Measurements from ENCODE around the gene ZNF496.
"Not testable (repeated sequence)": the region's sequence is repeated elsewhere in the genome, so short reads cannot be mapped to it uniquely, and the experiment has no call there.

The ZNF496 gene

GRCh38 chr1:247368490-247369145, 37.0 kb upstream of the ZNF496 start:
- H3K4me1 ChIP-seq = peaks cover 22% of the 10 kb centered on the region
- H4K20me1 ChIP-seq = no peaks in the 10 kb centered on the region
- H3K27me3 ChIP-seq = no peaks in the 10 kb centered on the region
- H3K4me3 ChIP-seq = no peak overlapping the region
- H3K27ac ChIP-seq = no peak overlapping the region
- no peaks in the 10 kb centered on the region for H3K36me3 ChIP-seq
- H3K9ac ChIP-seq = no peak overlapping the region
- H3K4me2 ChIP-seq = peak overlapping the region; percentile 34
- peaks cover 39% of the 10 kb centered on the region for H3K9me3 ChIP-seq
- no peak for TF ChIP-seq Cebpa-rat (IDR thresholded peaks at IDR 0.05)

GRCh38 chr1:247367786-247368422, 36.2 kb upstream of the ZNF496 start:
- Histone ChIP-seq H3K36me3 (no peaks in the 10 kb centered on the region), H3K9me3 (peaks cover 42% of the 10 kb centered on the region), H3K4me1 (peaks cover 20% of the 10 kb centered on the region), H3K9ac (no peak overlapping the region), H3K4me2 (peak overlapping the region; percentile 34), H4K20me1 (no peaks in the 10 kb centered on the region), H3K27ac (no peak overlapping the region), H3K27me3 (no peaks in the 10 kb centered on the region), H3K4me3 (no peak overlapping the region; the same call in 1 of the 2 replicates)
- no peak for TF ChIP-seq Cebpa-rat (IDR thresholded peaks at IDR 0.05)

GRCh38 chr1:247366926-247367645, 35.4 kb upstream of the ZNF496 start:
- H3K4me2 ChIP-seq = 0 out of 2 replicates have a peak overlapping the region, but pooled peaks have one; percentile 15
- no peaks in the 10 kb centered on the region for H3K27me3 ChIP-seq
- H4K20me1 ChIP-seq = no peaks in the 10 kb centered on the region
- no peak overlapping the region for H3K27ac ChIP-seq
- H3K4me3 ChIP-seq = no peak overlapping the region; the same call in 1 of the 2 replicates
- H3K9me3 ChIP-seq = peaks cover 42% of the 10 kb centered on the region
- TF ChIP-seq Cebpa-rat (IDR thresholded peaks at IDR 0.05) = no peak
- no peaks in the 10 kb centered on the region for H3K36me3 ChIP-seq
- H3K4me1 ChIP-seq = peaks cover 18% of the 10 kb centered on the region
- no peak overlapping the region for H3K9ac ChIP-seq

GRCh38 chr1:247366345-247366744, 34.7 kb upstream of the ZNF496 start:
- H3K36me3 ChIP-seq, H3K27ac ChIP-seq, H3K9ac ChIP-seq, H3K4me2 ChIP-seq, H3K27me3 ChIP-seq, H4K20me1 ChIP-seq: not testable (repeated sequence)
- H3K4me3 ChIP-seq = 0 out of 2 replicates have a peak overlapping the region, but pooled peaks have one; percentile 18
- H3K9me3 ChIP-seq = peaks cover 42% of the 10 kb centered on the region
- peaks cover 18% of the 10 kb centered on the region for H3K4me1 ChIP-seq

- no peak for TF ChIP-seq Cebpa-rat (IDR thresholded peaks at IDR 0.05)
- H3K4me2 ChIP-seq = no peak overlapping the region
- H3K9me3 ChIP-seq = peaks cover 42% of the 10 kb centered on the region
- H4K20me1 ChIP-seq = no peaks in the 10 kb centered on the region
- no peak overlapping the region for H3K9ac ChIP-seq
- H3K36me3 ChIP-seq = no peaks in the 10 kb centered on the region
- peaks cover 18% of the 10 kb centered on the region for H3K4me1 ChIP-seq
- H3K27me3 ChIP-seq = no peaks in the 10 kb centered on the region
- H3K27ac ChIP-seq = no peak overlapping the region
- no peak overlapping the region for H3K4me3 ChIP-seq
Observed at GRCh38 chr1:247365023-247365422, 33.4 kb upstream of the ZNF496 start.

- peaks cover 42% of the 10 kb centered on the region for H3K9me3 ChIP-seq
- not testable (repeated sequence) for H3K27ac ChIP-seq, H3K4me3 ChIP-seq, H3K27me3 ChIP-seq, H3K36me3 ChIP-seq, H3K9ac ChIP-seq, H3K4me1 ChIP-seq, H3K4me2 ChIP-seq, H4K20me1 ChIP-seq
Observed at GRCh38 chr1:247363000-247363399, 31.3 kb upstream of the ZNF496 start.

GRCh38 chr1:247362153-247362552, 30.5 kb upstream of the ZNF496 start:
- Histone ChIP-seq H3K9me3 (peaks cover 39% of the 10 kb centered on the region), H3K36me3 (no peaks in the 10 kb centered on the region), H3K4me3 (no peak overlapping the region), H3K27ac (no peak overlapping the region), H4K20me1 (no peaks in the 10 kb centered on the region), H3K27me3 (no peaks in the 10 kb centered on the region), H3K4me1 (no peaks in the 10 kb centered on the region), H3K9ac (no peak overlapping the region), H3K4me2 (no peak overlapping the region)
- no peak for TF ChIP-seq Cebpa-rat (IDR thresholded peaks at IDR 0.05)

- no peaks in the 10 kb centered on the region for H3K36me3 ChIP-seq
- no peaks in the 10 kb centered on the region for H3K27me3 ChIP-seq
- no peak for TF ChIP-seq Cebpa-rat (IDR thresholded peaks at IDR 0.05)
- no peak overlapping the region for H3K4me3 ChIP-seq
- H4K20me1 ChIP-seq = no peaks in the 10 kb centered on the region
- peaks cover 29% of the 10 kb centered on the region for H3K9me3 ChIP-seq
- H3K4me1 ChIP-seq = no peaks in the 10 kb centered on the region
- no peak overlapping the region for H3K9ac ChIP-seq
- H3K4me2 ChIP-seq = no peak overlapping the region
- H3K27ac ChIP-seq = no peak overlapping the region
Observed at GRCh38 chr1:247360991-247361731, 29.5 kb upstream of the ZNF496 start.

- Histone ChIP-seq H3K9ac (no peak overlapping the region), H4K20me1 (no peaks in the 10 kb centered on the region), H3K4me1 (no peaks in the 10 kb centered on the region), H3K27ac (no peak overlapping the region), H3K4me2 (no peak overlapping the region), H3K4me3 (no peak overlapping the region), H3K27me3 (no peaks in the 10 kb centered on the region), H3K36me3 (no peaks in the 10 kb centered on the region), H3K9me3 (peaks cover 20% of the 10 kb centered on the region)
- TF ChIP-seq Cebpa-rat (IDR thresholded peaks at IDR 0.05) = no peak
Observed at GRCh38 chr1:247360116-247360898, 28.6 kb upstream of the ZNF496 start.

Data from BLaER1 (cell line).